Astrocyte (in vitro differentiated cells and primary cell): Measurements from ENCODE around the gene ABO. TPM values are rescaled to one million over a fixed set of nuclear protein-coding genes. Genes with fewer than 3 reads are reported as not detected.

ENCODE experiments used
- DNase-seq: peaks from one replicate; pipeline ENCODE4 v3.0.0-alpha.2; 2010; ENCODE audit warnings: low read depth
- FAIRE-seq: peaks from 2 replicates; lab custom pipeline; 2011; peaks lifted over from hg19 to GRCh38; lab: Jason Lieb, UNC
- H2AFZ ChIP-seq: 2 replicates; pipeline ENCODE4 v1.6.0; 2012; ENCODE audit warnings: low read depth, low read length, inconsistent platforms
- H3K27ac ChIP-seq: 2 replicates; pipeline ENCODE4 v1.5.1; 2011; ENCODE audit warnings: low read depth, low read length, inconsistent platforms
- H3K27me3 ChIP-seq: 2 replicates; pipeline ENCODE4 v1.6.0; 2011; ENCODE audit warnings: low read length, inconsistent platforms; ENCODE audit not compliant: insufficient read depth
- H3K36me3 ChIP-seq: 2 replicates; pipeline ENCODE4 v1.5.1; 2011; ENCODE audit warnings: low read length, inconsistent platforms; ENCODE audit not compliant: insufficient read depth
- H3K4me1 ChIP-seq: 2 replicates; pipeline ENCODE4 v1.5.1; 2011; ENCODE audit warnings: low read length, inconsistent platforms; ENCODE audit not compliant: insufficient read depth
- H3K4me2 ChIP-seq: 2 replicates; pipeline ENCODE4 v1.6.0; 2012; ENCODE audit warnings: low read length, inconsistent platforms
- H3K4me3 ChIP-seq: 2 replicates; pipeline ENCODE4 v1.5.1; 2011; ENCODE audit warnings: low read depth, mild to moderate bottlenecking, low read length, inconsistent platforms; ENCODE audit not compliant: insufficient read depth
- H3K79me2 ChIP-seq: 2 replicates; pipeline ENCODE4 v1.6.0; 2012; ENCODE audit warnings: mild to moderate bottlenecking, low read length, inconsistent platforms; ENCODE audit not compliant: insufficient read depth
- H3K9ac ChIP-seq: 2 replicates; pipeline ENCODE4 v1.6.0; 2012; ENCODE audit warnings: mild to moderate bottlenecking, low read length, inconsistent platforms
- H3K9me3 ChIP-seq: 2 replicates; pipeline ENCODE4 v1.5.1; 2012; ENCODE audit warnings: low read depth, mild to moderate bottlenecking, low read length, inconsistent platforms; ENCODE audit not compliant: insufficient read depth
- H4K20me1 ChIP-seq: 2 replicates; pipeline ENCODE4 v1.6.0; 2012; ENCODE audit warnings: low read length, inconsistent platforms; ENCODE audit not compliant: insufficient read depth
- H3K27ac Mint-ChIP-seq: one replicate; pipeline ENCODE4 v1.8.0; 2021; ENCODE audit warnings: mild to moderate bottlenecking, mixed read lengths; ENCODE audit not compliant: unreplicated experiment
- H3K27me3 Mint-ChIP-seq: one replicate; pipeline ENCODE4 v1.8.0; 2021; ENCODE audit warnings: low read depth, mixed read lengths; ENCODE audit not compliant: unreplicated experiment
- H3K36me3 Mint-ChIP-seq: one replicate; pipeline ENCODE4 v1.8.0; 2021; ENCODE audit warnings: low read depth, mixed read lengths; ENCODE audit not compliant: unreplicated experiment
- H3K4me1 Mint-ChIP-seq: one replicate; pipeline ENCODE4 v1.8.0; 2021; ENCODE audit warnings: low read depth, mixed read lengths; ENCODE audit not compliant: unreplicated experiment
- H3K4me3 Mint-ChIP-seq: one replicate; pipeline ENCODE4 v1.8.0; 2021; ENCODE audit warnings: mild to moderate bottlenecking, moderate library complexity, mixed read lengths; ENCODE audit not compliant: unreplicated experiment
- H3K9me3 Mint-ChIP-seq: one replicate; pipeline ENCODE4 v1.8.0; 2021; ENCODE audit warnings: mild to moderate bottlenecking, mixed read lengths; ENCODE audit not compliant: unreplicated experiment
- CTCF ChIP-seq: IDR thresholded peaks from 2 replicates; pipeline ENCODE4 v1.5.1; 2011; ENCODE audit warnings: low read depth, mild to moderate bottlenecking, inconsistent platforms, low read length, moderate library complexity; ENCODE audit not compliant: insufficient read depth
- EZH2 ChIP-seq: IDR thresholded peaks from 2 replicates; pipeline ENCODE4 v1.6.1; 2012; ENCODE audit warnings: mild to moderate bottlenecking, low read length, inconsistent platforms; ENCODE audit not compliant: insufficient read depth
- total RNA-seq: library from RNA; stranded (reverse); gene quantifications from 2 replicates; pipeline ENCODE4 v1.2.1, GENCODE V29; 2021

ABO gene
- total RNA-seq, 1 donor from 2014 or later = not detected

- TF ChIP-seq CTCF = no peak
- no peak for TF ChIP-seq EZH2
- Mint-ChIP-seq H3K27ac (no peak overlapping the region), H3K4me3 (no peak overlapping the region), H3K27me3 (peaks cover 31% of the 10 kb centered on the region), H3K36me3 (no peaks in the 10 kb centered on the region), H3K4me1 (no peaks in the 10 kb centered on the region), H3K9me3 (no peaks in the 10 kb centered on the region)
- DNase-seq = no peak
- no peak overlapping the region for H3K27ac ChIP-seq
- H3K9me3 ChIP-seq = peaks cover 6% of the 10 kb centered on the region
- H3K4me2 ChIP-seq = no peak overlapping the region
- H3K36me3 ChIP-seq = no peaks in the 10 kb centered on the region
- H3K9ac ChIP-seq = no peak overlapping the region
- H3K27me3 ChIP-seq = peaks cover 13% of the 10 kb centered on the region
- no peaks in the 10 kb centered on the region for H4K20me1 ChIP-seq
- no peak overlapping the region for H2AFZ ChIP-seq
- H3K4me1 ChIP-seq = no peaks in the 10 kb centered on the region
- no peaks in the 10 kb centered on the region for H3K79me2 ChIP-seq
- no peak for FAIRE-seq
- no peak overlapping the region for H3K4me3 ChIP-seq
Observed at GRCh38 chr9:133250741-133251170, 24.2 kb downstream of the ABO start.

- TF ChIP-seq EZH2 (no peak), CTCF (no peak)
- Histone ChIP-seq H3K36me3 (no peaks in the 10 kb centered on the region), H3K79me2 (no peaks in the 10 kb centered on the region), H3K9ac (no peak overlapping the region), H4K20me1 (no peaks in the 10 kb centered on the region), H2AFZ (no peak overlapping the region), H3K27ac (no peak overlapping the region), H3K27me3 (peaks cover 13% of the 10 kb centered on the region), H3K4me3 (no peak overlapping the region), H3K4me1 (no peaks in the 10 kb centered on the region), H3K4me2 (no peak overlapping the region), H3K9me3 (peaks cover 2% of the 10 kb centered on the region)
- Mint-ChIP-seq H3K4me3 (no peak overlapping the region), H3K9me3 (no peaks in the 10 kb centered on the region), H3K36me3 (no peaks in the 10 kb centered on the region), H3K27ac (no peak overlapping the region), H3K27me3 (peaks cover 37% of the 10 kb centered on the region), H3K4me1 (no peaks in the 10 kb centered on the region)
- DNase-seq = no peak
- no peak for FAIRE-seq
Observed at GRCh38 chr9:133249337-133249736, 25.7 kb downstream of the ABO start.

GRCh38 chr9:133248726-133249295 lies 26.2 kb downstream of the ABO start:
- H3K27ac ChIP-seq = no peak overlapping the region
- no peak overlapping the region for H3K4me2 ChIP-seq
- H3K36me3 Mint-ChIP-seq = no peaks in the 10 kb centered on the region
- no peak overlapping the region for H2AFZ ChIP-seq
- H3K36me3 ChIP-seq = no peaks in the 10 kb centered on the region
- no peaks in the 10 kb centered on the region for H3K9me3 Mint-ChIP-seq
- TF ChIP-seq EZH2 = no peak
- no peak for TF ChIP-seq CTCF
- peaks cover 13% of the 10 kb centered on the region for H3K27me3 ChIP-seq
- no peak overlapping the region for H3K9ac ChIP-seq
- no peaks in the 10 kb centered on the region for H3K9me3 ChIP-seq
- DNase-seq (no peak), FAIRE-seq (no peak)
- no peaks in the 10 kb centered on the region for H3K4me1 Mint-ChIP-seq
- no peaks in the 10 kb centered on the region for H3K79me2 ChIP-seq
- H4K20me1 ChIP-seq = no peaks in the 10 kb centered on the region
- peaks cover 42% of the 10 kb centered on the region for H3K27me3 Mint-ChIP-seq
- H3K4me1 ChIP-seq = no peaks in the 10 kb centered on the region
- no peak overlapping the region for H3K4me3 ChIP-seq
- no peak overlapping the region for H3K27ac Mint-ChIP-seq
- H3K4me3 Mint-ChIP-seq = no peak overlapping the region
